IMR-90 (cell line): ENCODE results near the gene IGF1R. TPM values are rescaled to one million over a fixed set of nuclear protein-coding genes. Genes with fewer than 3 reads are reported as not detected.

Experiments
- ATAC-seq: fragments of 200-7000 bp; cut with Tn5 transposase; 2 replicates; pipeline ENCODE4 v1.9.1; 2020; ENCODE audit warnings: low read depth, mild to moderate bottlenecking, moderate library complexity
- BruUV-seq: library from RNA; stranded (reverse); fragments of 400-500 nt; replicated peaks from 2 replicates; lab custom pipeline; 2021; lab: Mats Ljungman, UMichigan
- CTCF ChIA-PET: fragments of 300-600 bp; formaldehyde crosslinking; extraction: SDS; loops from one replicate; lab custom pipeline; 2021; ENCODE audit warnings: antibody characterized with exemption; lab: Yijun Ruan, JAX
- POLR2A ChIA-PET: fragments of 300-600 bp; sonication (Branson Sonifier 250); formaldehyde crosslinking; loops from one replicate; lab custom pipeline; 2022; ENCODE audit warnings: antibody characterized with exemption; ENCODE audit not compliant: unreplicated experiment; lab: Charles Lee
- DNase-seq: peaks from one replicate; pipeline ENCODE4 v3.0.0; 2013
- H2AFZ ChIP-seq: replicated peaks from 2 replicates; pipeline ENCODE3; 2013; ENCODE audit warnings: low read length, mild to moderate bottlenecking; ENCODE audit not compliant: poor library complexity
- H2AK5ac ChIP-seq: 2 replicates; pipeline ENCODE4 v1.6.1; 2013; ENCODE audit warnings: low read depth, low read length, inconsistent platforms
- H2AK9ac ChIP-seq: replicated peaks from 2 replicates; pipeline ENCODE3; 2013; ENCODE audit warnings: mild to moderate bottlenecking, low read depth, low read length, moderate library complexity; ENCODE audit not compliant: poor library complexity
- H2BK120ac ChIP-seq: 2 replicates; pipeline ENCODE4 v1.6.1; 2013; ENCODE audit warnings: low read depth, low read length, inconsistent platforms
- H2BK15ac ChIP-seq: 3 replicates; pipeline ENCODE4 v1.6.1; 2013; ENCODE audit warnings: low read depth, low read length, inconsistent platforms
- H2BK20ac ChIP-seq: 2 replicates; pipeline ENCODE4 v1.6.1; 2013; ENCODE audit warnings: low read depth, mild to moderate bottlenecking, inconsistent platforms, low read length, moderate library complexity
- H2BK5ac ChIP-seq: 2 replicates; pipeline ENCODE4 v1.6.1; 2013; ENCODE audit warnings: mild to moderate bottlenecking, low read depth, low read length, inconsistent platforms; ENCODE audit not compliant: poor library complexity, severe bottlenecking
- H3K14ac ChIP-seq: replicated peaks from 2 replicates; pipeline ENCODE4 v1.6.1; 2013; ENCODE audit warnings: low read depth, low read length, inconsistent platforms
- H3K18ac ChIP-seq: 2 replicates; pipeline ENCODE4 v1.6.1; 2013; ENCODE audit warnings: low read depth, low read length, control low read depth
- H3K23ac ChIP-seq: 2 replicates; pipeline ENCODE4 v1.6.1; 2013; ENCODE audit warnings: low read depth, low read length, inconsistent platforms
- H3K27ac ChIP-seq: 2 replicates; pipeline ENCODE4 v1.5.1; 2013; ENCODE audit warnings: mild to moderate bottlenecking, control low read depth, low read length; ENCODE audit not compliant: insufficient read depth
- H3K27me3 ChIP-seq: 2 replicates; pipeline ENCODE4 v1.6.1; 2013; ENCODE audit warnings: low read length; ENCODE audit not compliant: control insufficient read depth, insufficient read depth
- H3K36me3 ChIP-seq: 2 replicates; pipeline ENCODE4 v1.6.1; 2013; ENCODE audit warnings: low read length, mixed read lengths; ENCODE audit not compliant: control insufficient read depth, insufficient read depth
- H3K4ac ChIP-seq: 2 replicates; pipeline ENCODE4 v1.6.1; 2013; ENCODE audit warnings: low read depth, low read length, inconsistent platforms
- H3K4me1 ChIP-seq: 2 replicates; pipeline ENCODE4 v1.6.1; 2013; ENCODE audit warnings: low read length, mixed read lengths; ENCODE audit not compliant: control insufficient read depth, insufficient read depth
- H3K4me2 ChIP-seq: 2 replicates; pipeline ENCODE4 v1.6.1; 2013; ENCODE audit warnings: low read depth, mild to moderate bottlenecking, control low read depth, low read length, moderate library complexity
- H3K4me3 ChIP-seq: 2 replicates; pipeline ENCODE4 v1.5.1; 2013; ENCODE audit warnings: low read depth, mild to moderate bottlenecking, control low read depth, low read length, moderate library complexity; ENCODE audit not compliant: insufficient read depth
- H3K56ac ChIP-seq: 2 replicates; pipeline ENCODE4 v1.6.1; 2013; ENCODE audit warnings: low read length, inconsistent platforms; ENCODE audit not compliant: insufficient read depth; ENCODE audit errors: extremely low read depth
- H3K79me1 ChIP-seq, 2 experiments: 2 replicates each; pipeline ENCODE4 v1.6.1; 2013; ENCODE audit warnings: low read length in 2 of 2, inconsistent platforms in 1 of 2, low read depth in 1 of 2
- H3K9ac ChIP-seq: 2 replicates; pipeline ENCODE4 v1.6.1; 2013; ENCODE audit warnings: low read depth, low read length, control low read depth
- H3K9me1 ChIP-seq: 2 replicates; pipeline ENCODE4 v1.6.1; 2013; ENCODE audit warnings: low read length, inconsistent platforms; ENCODE audit not compliant: insufficient read depth
- H3K9me3 ChIP-seq: 2 replicates; pipeline ENCODE4 v1.6.1; 2013; ENCODE audit warnings: low read length; ENCODE audit not compliant: control insufficient read depth, insufficient read depth
- H4K20me1 ChIP-seq: 2 replicates; pipeline ENCODE4 v1.6.1; 2013; ENCODE audit warnings: low read length, inconsistent platforms; ENCODE audit not compliant: insufficient read depth
- H4K5ac ChIP-seq: 2 replicates; pipeline ENCODE4 v1.6.1; 2013; ENCODE audit warnings: mild to moderate bottlenecking, low read depth, low read length, control low read depth
- H4K8ac ChIP-seq, 2 experiments: 2 replicates each; pipeline ENCODE4 v1.6.1; 2013; ENCODE audit warnings: low read depth in 2 of 2, low read length in 2 of 2, control low read depth in 1 of 2, inconsistent platforms in 1 of 2
- H4K91ac ChIP-seq: 2 replicates; pipeline ENCODE4 v1.6.1; 2013; ENCODE audit warnings: low read depth, low read length, inconsistent platforms; ENCODE audit not compliant: insufficient read depth
- BHLHE40 ChIP-seq: fragments of 150-350 bp; IDR thresholded peaks from 2 replicates; pipeline ENCODE4 v1.6.1; 2016; ENCODE audit warnings: mild to moderate bottlenecking, low read depth, low read length
- MAZ ChIP-seq: IDR thresholded peaks from 2 replicates; pipeline ENCODE4 v1.6.1; 2012; ENCODE audit warnings: low read depth, mild to moderate bottlenecking, low read length, improper control_type of control experiment, moderate library complexity, borderline replicate concordance
- RFX5 ChIP-seq: IDR thresholded peaks from 2 replicates; pipeline ENCODE4 v1.8.0; 2012; ENCODE audit warnings: low read depth, mild to moderate bottlenecking, low read length, moderate library complexity
- WGBS, 2 experiments: methylation state at CpG; one replicate each; pipeline versions ENCODE4 v1.1.5 to v1.1.7; 2013; ENCODE audit warnings: missing lambda C conversion rate in 2 of 2; ENCODE audit not compliant: insufficient read length in 1 of 2; ENCODE audit errors: extremely low coverage in 2 of 2; 5-methylcytosine and 5-hydroxymethylcytosine counted together
- dilution Hi-C: fragments of 300-500 bp; cut with HindIII; formaldehyde crosslinking; loops from one replicate; pipeline ENCODE4 v1.14.3; 2018; ENCODE audit warnings: low sequenced_read_pairs; ENCODE audit not compliant: unreplicated experiment
- in situ Hi-C: fragments of 300-500 bp; cut with MboI; formaldehyde crosslinking; loops from 3 replicates; pipeline ENCODE4 v1.14.3; 2019; ENCODE audit warnings: low sequenced_read_pairs, inconsistent platforms, mixed read lengths
- intact Hi-C: fragments of 100-400 bp; cut with micrococcal nuclease; formaldehyde crosslinking; loops from 2 replicates; pipeline ENCODE4 v1.10.0; 2022
- polyA plus RNA-seq, 3 experiments: library from polyadenylated mRNA; depleted of rRNA; stranded (reverse); fragments of >200 nt; gene quantifications; 2 replicates each; pipeline ENCODE4 v1.2.3, GENCODE V29; 2012; ENCODE audit warnings: low replicate concordance in 1 of 3
- total RNA-seq: library from RNA; depleted of rRNA; stranded (reverse); fragments of >200 nt; gene quantifications from 2 replicates; pipeline ENCODE4 v1.2.3, GENCODE V29; 2012
- TF ChIP-seq, protein P1 (sequence below): fragments of 150-350 bp; IDR thresholded peaks from 2 replicates; pipeline ENCODE4 v1.6.1; 2016; ENCODE audit warnings: low read depth, mild to moderate bottlenecking, low read length, moderate library complexity, borderline replicate concordance

Gene IGF1R
- total and polyA plus RNA-seq, 2 of the 4 experiments (the other 2 are of a cell fraction) = 24.0 to 24.9 TPM

DNA sequence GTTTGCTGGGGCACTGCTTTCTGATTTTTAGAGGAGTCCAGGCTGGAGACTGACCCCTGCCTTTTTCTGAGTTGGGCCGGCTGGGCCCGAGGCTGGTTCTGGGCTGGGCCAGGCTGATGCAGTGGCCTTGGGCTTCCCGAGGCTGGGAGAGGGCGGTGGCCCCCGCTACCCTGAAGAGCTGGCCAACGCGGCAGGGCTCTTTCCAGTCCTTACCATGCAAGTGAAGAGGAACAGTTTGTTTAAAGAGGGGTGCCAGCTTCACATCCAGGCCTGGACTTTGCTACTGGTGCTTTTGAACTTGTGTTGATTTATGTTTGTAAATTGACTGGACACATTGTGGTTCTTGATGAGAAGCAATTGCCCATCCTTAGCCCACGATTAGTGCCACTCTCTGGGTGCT, 15.3 kb downstream of the IGF1R start:
- ATAC-seq = no peak

More for the DNA sequence above, 15.3 kb downstream of the IGF1R start:
- H3K4me2 ChIP-seq = no peak overlapping the region
- no peak overlapping the region for H4K8ac ChIP-seq
- no peak overlapping the region for H3K56ac ChIP-seq
- no peak overlapping the region for H4K91ac ChIP-seq
- no peak overlapping the region for H3K18ac ChIP-seq
- no peak overlapping the region for H2BK120ac ChIP-seq
- POLR2A ChIA-PET = no interaction called here
- CTCF ChIA-PET = no interaction called here
- no peak overlapping the region for H2AK5ac ChIP-seq
- dilution Hi-C loops (no loop called here), intact Hi-C loops (no loop called here), in situ Hi-C loops (no loop called here)
- H2AK9ac ChIP-seq = no peak overlapping the region
- no peak overlapping the region for H3K4ac ChIP-seq
- peaks cover 27% of the 10 kb centered on the region for H3K4me1 ChIP-seq
- H2BK20ac ChIP-seq = no peak overlapping the region
- BruUV-seq = no TSS peak
- H3K14ac ChIP-seq = no peak overlapping the region
- peaks cover 94% of the 10 kb centered on the region for H4K20me1 ChIP-seq
- H2BK15ac ChIP-seq = no peak overlapping the region
- H4K5ac ChIP-seq = no peak overlapping the region
- H3K9ac ChIP-seq = no peak overlapping the region
- no peak overlapping the region for H3K27ac ChIP-seq
- H3K4me3 ChIP-seq = no peak overlapping the region
- peaks cover 33% of the 10 kb centered on the region for H3K9me1 ChIP-seq
- no peak overlapping the region for H2BK5ac ChIP-seq
- no peak overlapping the region for H3K23ac ChIP-seq
- H3K36me3 ChIP-seq = no peaks in the 10 kb centered on the region
- no CpG with 5 or more reads among the region's 8 CpGs for WGBS, 2 experiments
- H3K9me3 ChIP-seq = no peaks in the 10 kb centered on the region
- peaks cover 14 to 85% of the 10 kb centered on the region in 2 experiments for H3K79me1 ChIP-seq
- H3K27me3 ChIP-seq = no peaks in the 10 kb centered on the region
- DNase-seq = no peak
- no peak for TF ChIP-seq RFX5
- TF ChIP-seq, protein P1, sequence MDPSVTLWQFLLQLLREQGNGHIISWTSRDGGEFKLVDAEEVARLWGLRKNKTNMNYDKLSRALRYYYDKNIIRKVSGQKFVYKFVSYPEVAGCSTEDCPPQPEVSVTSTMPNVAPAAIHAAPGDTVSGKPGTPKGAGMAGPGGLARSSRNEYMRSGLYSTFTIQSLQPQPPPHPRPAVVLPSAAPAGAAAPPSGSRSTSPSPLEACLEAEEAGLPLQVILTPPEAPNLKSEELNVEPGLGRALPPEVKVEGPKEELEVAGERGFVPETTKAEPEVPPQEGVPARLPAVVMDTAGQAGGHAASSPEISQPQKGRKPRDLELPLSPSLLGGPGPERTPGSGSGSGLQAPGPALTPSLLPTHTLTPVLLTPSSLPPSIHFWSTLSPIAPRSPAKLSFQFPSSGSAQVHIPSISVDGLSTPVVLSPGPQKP = no peak
- no peak for TF ChIP-seq MAZ
- no peak for TF ChIP-seq BHLHE40
- no peak overlapping the region for H2AFZ ChIP-seq
